HepG2 (cell line): ENCODE data around the gene BLVRB. TPM values are rescaled to one million over a fixed set of nuclear protein-coding genes. Genes with fewer than 3 reads are reported as not detected.

Source experiments
- CERS6 ChIP-seq: sonication (generic); formaldehyde crosslinking; IDR thresholded peaks from 2 replicates; pipeline ENCODE4 v1.5.0; 2020; ENCODE audit warnings: missing genetic modification reagents
- DR1 ChIP-seq: sonication (generic); formaldehyde crosslinking; IDR thresholded peaks from 2 replicates; pipeline ENCODE4 v1.8.0; 2021; ENCODE audit warnings: mild to moderate bottlenecking, missing genetic modification reagents, inconsistent platforms
- GTF2F1 ChIP-seq: fragments of 150-350 bp; IDR thresholded peaks from 2 replicates; pipeline ENCODE4 v1.6.1; 2014; ENCODE audit warnings: low read length
- HNRNPLL ChIP-seq: fragments of 200-400 bp; formaldehyde crosslinking; IDR thresholded peaks from 2 replicates; pipeline ENCODE4 v1.6.1; 2017; ENCODE audit warnings: mild to moderate bottlenecking, low read depth, low read length; ENCODE audit not compliant: poor library complexity, severe bottlenecking
- MYC ChIP-seq: sonication (generic); formaldehyde crosslinking; IDR thresholded peaks from 2 replicates; pipeline ENCODE4 v1.9.0; 2021; ENCODE audit warnings: missing genetic modification reagents, borderline replicate concordance
- PAXIP1 ChIP-seq: sonication (generic); formaldehyde crosslinking; conservative IDR thresholded peaks from 2 replicates; pipeline ENCODE4 v1.4.0; 2020; ENCODE audit warnings: mild to moderate bottlenecking, missing genetic modification reagents, moderate library complexity
- PRPF4 ChIP-seq: fragments of 200-400 bp; formaldehyde crosslinking; IDR thresholded peaks from 2 replicates; pipeline ENCODE4 v1.6.1; 2016; ENCODE audit warnings: low read length, low read depth; ENCODE audit not compliant: poor library complexity, severe bottlenecking
- RNF2 ChIP-seq: fragments of 450-650 bp; conservative IDR thresholded peaks from 2 replicates; pipeline ENCODE4 v1.6.1; 2016; ENCODE audit warnings: low read depth
- YEATS4 ChIP-seq: sonication (generic); formaldehyde crosslinking; IDR thresholded peaks from 2 replicates; pipeline ENCODE4 v1.4.0; 2020; ENCODE audit warnings: missing genetic modification reagents, borderline replicate concordance
- ZBTB20 ChIP-seq: sonication (generic); formaldehyde crosslinking; IDR thresholded peaks from 2 replicates; pipeline ENCODE4 v1.8.1; 2023; ENCODE audit warnings: missing genetic modification reagents, low read depth, mild to moderate bottlenecking, borderline replicate concordance
- polyA plus RNA-seq, 8 experiments: library from polyadenylated mRNA; depleted of rRNA in 3 of 8; stranded (reverse) in 7 of 8; unstranded in 1 of 8; fragments of >200 nt; fragmentation: Illumina TruSeq in 4 of 8; extraction: Trizol in 4 of 8; gene quantifications; 2 replicates each; pipeline versions ENCODE4 v1.2.1 to v1.2.3, GENCODE V29; 2011 to 2016; ENCODE audit warnings: low read depth in 4 of 8, missing spikeins in 1 of 8, mixed read lengths in 1 of 8; ENCODE audit not compliant: insufficient read depth in 1 of 8
- total RNA-seq, 5 experiments: library from RNA; depleted of rRNA; stranded (reverse); fragments of >200 nt; fragmentation: Illumina TruSeq; extraction: Trizol; gene quantifications; 2 replicates each; pipeline ENCODE4 v1.2.3, GENCODE V29; 2016; ENCODE audit warnings: low read depth in 1 of 5
- TF ChIP-seq, protein P1 (sequence below): sonication (generic); formaldehyde crosslinking; IDR thresholded peaks from 2 replicates; pipeline ENCODE4 v1.5.1; 2020; ENCODE audit warnings: missing genetic modification reagents, mild to moderate bottlenecking, borderline replicate concordance
- TF ChIP-seq, protein P2 (sequence below): sonication (generic); formaldehyde crosslinking; IDR thresholded peaks from 2 replicates; pipeline ENCODE4 v1.8.0; 2022; ENCODE audit warnings: mild to moderate bottlenecking, missing genetic modification reagents
- TF ChIP-seq, protein P3 (sequence below): IDR thresholded peaks from 2 replicates; pipeline ENCODE4 v1.6.1; 2016; ENCODE audit warnings: missing biosample characterization, missing genetic modification reagents, low read depth
- TF ChIP-seq, protein P4 (sequence below): fragments of 450-650 bp; IDR thresholded peaks from 2 replicates; pipeline ENCODE4 v1.6.1; 2017; ENCODE audit warnings: mild to moderate bottlenecking

The BLVRB gene
- total and polyA plus RNA-seq, 2 of the 13 experiments (the other 11 are each of a cell fraction or from before 2014, with no cell fraction given), result 25.9 to 51.4 TPM

DNA sequence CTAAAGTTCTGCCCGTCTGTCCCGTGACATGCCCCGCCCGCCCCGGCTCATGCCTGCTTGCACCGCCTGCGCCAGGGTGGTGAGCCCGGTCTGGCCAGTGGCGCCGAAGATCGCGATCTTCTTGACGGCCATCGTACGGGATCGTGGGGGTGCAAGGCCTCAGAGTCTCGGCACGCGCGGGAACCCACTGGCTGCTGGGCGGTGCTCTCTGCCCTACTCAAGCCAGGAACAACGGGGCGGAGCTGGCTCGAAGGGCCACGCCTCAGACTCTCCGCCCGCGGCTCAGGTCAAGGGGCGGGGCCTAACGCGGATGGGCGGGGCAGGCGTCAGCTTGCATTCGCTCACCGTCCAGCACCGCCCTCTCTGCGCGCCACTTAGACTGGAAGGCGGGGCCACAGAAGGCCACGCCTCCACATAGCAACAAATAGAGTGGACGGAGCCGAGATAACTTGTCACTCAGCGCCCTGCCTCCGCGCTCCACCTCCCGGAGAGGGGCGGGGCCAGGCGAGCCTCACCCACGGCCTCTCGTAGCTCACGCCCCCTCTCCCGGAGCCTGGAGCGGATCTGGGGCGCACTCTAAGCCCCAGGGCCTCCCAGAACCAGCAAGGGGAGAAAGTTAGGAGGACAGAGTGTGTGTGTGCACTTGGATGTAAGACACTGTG, at the start of gene BLVRB (continued):
- TF ChIP-seq PAXIP1 (CRISPR knock-in tag) (peak; percentile 59), MYC (no peak), DR1 (peak; percentile 70; the same call in 1 of the 2 replicates), ZBTB20 (CRISPR knock-in tag) (0 out of 2 replicates have a peak, but pooled peaks have one; percentile 42), PRPF4 (no peak), HNRNPLL (peak; percentile 75), CERS6 (0 out of 2 replicates have a peak, but pooled peaks have one; percentile 58), GTF2F1 (no peak), YEATS4 (CRISPR knock-in tag) (peak; percentile 44; the same call in 1 of the 2 replicates), RNF2 (no peak)
- TF ChIP-seq, protein P1, sequence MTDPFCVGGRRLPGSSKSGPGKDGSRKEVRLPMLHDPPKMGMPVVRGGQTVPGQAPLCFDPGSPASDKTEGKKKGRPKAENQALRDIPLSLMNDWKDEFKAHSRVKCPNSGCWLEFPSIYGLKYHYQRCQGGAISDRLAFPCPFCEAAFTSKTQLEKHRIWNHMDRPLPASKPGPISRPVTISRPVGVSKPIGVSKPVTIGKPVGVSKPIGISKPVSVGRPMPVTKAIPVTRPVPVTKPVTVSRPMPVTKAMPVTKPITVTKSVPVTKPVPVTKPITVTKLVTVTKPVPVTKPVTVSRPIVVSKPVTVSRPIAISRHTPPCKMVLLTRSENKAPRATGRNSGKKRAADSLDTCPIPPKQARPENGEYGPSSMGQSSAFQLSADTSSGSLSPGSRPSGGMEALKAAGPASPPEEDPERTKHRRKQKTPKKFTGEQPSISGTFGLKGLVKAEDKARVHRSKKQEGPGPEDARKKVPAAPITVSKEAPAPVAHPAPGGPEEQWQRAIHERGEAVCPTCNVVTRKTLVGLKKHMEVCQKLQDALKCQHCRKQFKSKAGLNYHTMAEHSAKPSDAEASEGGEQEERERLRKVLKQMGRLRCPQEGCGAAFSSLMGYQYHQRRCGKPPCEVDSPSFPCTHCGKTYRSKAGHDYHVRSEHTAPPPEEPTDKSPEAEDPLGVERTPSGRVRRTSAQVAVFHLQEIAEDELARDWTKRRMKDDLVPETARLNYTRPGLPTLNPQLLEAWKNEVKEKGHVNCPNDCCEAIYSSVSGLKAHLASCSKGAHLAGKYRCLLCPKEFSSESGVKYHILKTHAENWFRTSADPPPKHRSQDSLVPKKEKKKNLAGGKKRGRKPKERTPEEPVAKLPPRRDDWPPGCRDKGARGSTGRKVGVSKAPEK (CRISPR knock-in tag), result no peak
- TF ChIP-seq, protein P2, sequence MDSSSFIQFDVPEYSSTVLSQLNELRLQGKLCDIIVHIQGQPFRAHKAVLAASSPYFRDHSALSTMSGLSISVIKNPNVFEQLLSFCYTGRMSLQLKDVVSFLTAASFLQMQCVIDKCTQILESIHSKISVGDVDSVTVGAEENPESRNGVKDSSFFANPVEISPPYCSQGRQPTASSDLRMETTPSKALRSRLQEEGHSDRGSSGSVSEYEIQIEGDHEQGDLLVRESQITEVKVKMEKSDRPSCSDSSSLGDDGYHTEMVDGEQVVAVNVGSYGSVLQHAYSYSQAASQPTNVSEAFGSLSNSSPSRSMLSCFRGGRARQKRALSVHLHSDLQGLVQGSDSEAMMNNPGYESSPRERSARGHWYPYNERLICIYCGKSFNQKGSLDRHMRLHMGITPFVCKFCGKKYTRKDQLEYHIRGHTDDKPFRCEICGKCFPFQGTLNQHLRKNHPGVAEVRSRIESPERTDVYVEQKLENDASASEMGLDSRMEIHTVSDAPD, result 0 out of 2 replicates have a peak, but pooled peaks have one; percentile 28
- TF ChIP-seq, protein P3, sequence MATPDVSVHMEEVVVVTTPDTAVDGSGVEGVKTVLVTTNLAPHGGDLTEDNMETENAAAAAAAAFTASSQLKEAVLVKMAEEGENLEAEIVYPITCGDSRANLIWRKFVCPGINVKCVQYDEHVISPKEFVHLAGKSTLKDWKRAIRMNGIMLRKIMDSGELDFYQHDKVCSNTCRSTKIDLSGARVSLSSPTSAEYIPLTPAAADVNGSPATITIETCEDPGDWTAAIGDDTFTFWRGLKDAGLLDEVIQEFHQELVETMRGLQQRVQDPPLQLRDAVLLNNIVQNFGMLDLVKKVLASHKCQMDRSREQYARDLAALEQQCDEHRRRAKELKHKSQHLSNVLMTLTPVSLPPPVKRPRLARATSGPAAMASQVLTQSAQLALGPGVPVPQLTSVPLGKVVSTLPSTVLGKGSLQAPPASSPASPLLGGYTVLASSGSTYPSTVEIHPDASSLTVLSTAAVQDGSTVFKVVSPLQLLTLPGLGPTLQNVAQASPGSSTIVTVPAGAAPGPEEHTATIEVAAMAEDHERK (CRISPR knock-in tag), result no peak
- TF ChIP-seq, protein P4, sequence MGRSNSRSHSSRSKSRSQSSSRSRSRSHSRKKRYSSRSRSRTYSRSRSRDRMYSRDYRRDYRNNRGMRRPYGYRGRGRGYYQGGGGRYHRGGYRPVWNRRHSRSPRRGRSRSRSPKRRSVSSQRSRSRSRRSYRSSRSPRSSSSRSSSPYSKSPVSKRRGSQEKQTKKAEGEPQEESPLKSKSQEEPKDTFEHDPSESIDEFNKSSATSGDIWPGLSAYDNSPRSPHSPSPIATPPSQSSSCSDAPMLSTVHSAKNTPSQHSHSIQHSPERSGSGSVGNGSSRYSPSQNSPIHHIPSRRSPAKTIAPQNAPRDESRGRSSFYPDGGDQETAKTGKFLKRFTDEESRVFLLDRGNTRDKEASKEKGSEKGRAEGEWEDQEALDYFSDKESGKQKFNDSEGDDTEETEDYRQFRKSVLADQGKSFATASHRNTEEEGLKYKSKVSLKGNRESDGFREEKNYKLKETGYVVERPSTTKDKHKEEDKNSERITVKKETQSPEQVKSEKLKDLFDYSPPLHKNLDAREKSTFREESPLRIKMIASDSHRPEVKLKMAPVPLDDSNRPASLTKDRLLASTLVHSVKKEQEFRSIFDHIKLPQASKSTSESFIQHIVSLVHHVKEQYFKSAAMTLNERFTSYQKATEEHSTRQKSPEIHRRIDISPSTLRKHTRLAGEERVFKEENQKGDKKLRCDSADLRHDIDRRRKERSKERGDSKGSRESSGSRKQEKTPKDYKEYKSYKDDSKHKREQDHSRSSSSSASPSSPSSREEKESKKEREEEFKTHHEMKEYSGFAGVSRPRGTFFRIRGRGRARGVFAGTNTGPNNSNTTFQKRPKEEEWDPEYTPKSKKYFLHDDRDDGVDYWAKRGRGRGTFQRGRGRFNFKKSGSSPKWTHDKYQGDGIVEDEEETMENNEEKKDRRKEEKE, result no peak
